GM23248 (cell line): ENCODE measurements around the gene DTNB.

ENCODE experiments used
- EZH2 ChIP-seq: fragments of 200-600 bp; sonication (generic); IDR thresholded peaks from 2 replicates; pipeline ENCODE4 v1.6.1; 2018; ENCODE audit warnings: antibody characterized with exemption, mild to moderate bottlenecking; ENCODE audit not compliant: insufficient read depth, poor library complexity, severe bottlenecking
- EZH2phosphoT487 ChIP-seq: fragments of 200-600 bp; sonication (generic); IDR thresholded peaks from 2 replicates; pipeline ENCODE4 v1.6.1; 2018; ENCODE audit warnings: antibody characterized with exemption, moderate library complexity, mild to moderate bottlenecking, low read depth; ENCODE audit not compliant: insufficient read depth

- TF ChIP-seq EZH2phosphoT487 (no peak), EZH2 (no peak)
Measured at GRCh38 chr2:25651782-25652455, 21.5 kb downstream of the DTNB start.
